ENCODE data around the gene RBFOX1. TPM values are rescaled to one million over a fixed set of nuclear protein-coding genes. Genes with fewer than 3 reads are reported as not detected.

The RBFOX1 gene
- total and polyA plus RNA-seq, 2 donors (not counting 1 experiment from before 2014, with no cell fraction given) = not detected

- Histone ChIP-seq H3K9ac (ENCODE audit: low read length) (no peak overlapping the region), H3K27me3 (replicated peaks in 1 of 4; ENCODE audit: control extremely low read depth in 1 of 4, control insufficient read depth in 3 of 4, insufficient read depth in 4 of 4, low read length in 3 of 4) (no peaks in the 10 kb centered on the region), H3K79me2 (ENCODE audit: control insufficient read depth, insufficient read depth, low read length) (no peaks in the 10 kb centered on the region), H3K36me3 (replicated peaks in 1 of 2; ENCODE audit: control extremely low read depth in 1 of 2, control insufficient read depth in 1 of 2, extremely low read depth in 1 of 2, insufficient read depth in 2 of 2, low read length in 1 of 2) (no peaks in the 10 kb centered on the region), H3K27ac (ENCODE audit: low read length in 2 of 2) (no peak overlapping the region), H3K4me3 (ENCODE audit: control extremely low read depth in 1 of 5, extremely low read depth in 1 of 5, insufficient read depth in 1 of 5, low read depth in 2 of 5, low read length in 4 of 5) (no peak overlapping the region), H3K4me2 (replicated peaks; ENCODE audit: low read depth, low read length, poor library complexity, severe bottlenecking) (no peak overlapping the region), H4K20me1 (ENCODE audit: control insufficient read depth, insufficient read depth, low read length, poor library complexity, severe bottlenecking) (no peaks in the 10 kb centered on the region), H2AFZ (ENCODE audit: insufficient read depth, low read depth, low read length, poor library complexity, severe bottlenecking) (no peak overlapping the region), H3K4me1 (ENCODE audit: control insufficient read depth in 2 of 2, insufficient read depth in 2 of 2, low read length in 2 of 2) (no peaks in the 10 kb centered on the region), H3K9me3 (ENCODE audit: control extremely low read depth in 1 of 3, control insufficient read depth in 2 of 3, insufficient read depth in 1 of 3, low read length in 2 of 3) (peaks cover 0 to 3% (median 0%) of the 10 kb centered on the region in 3 donors)
- no peak for TF ChIP-seq EZH2 (IDR thresholded peaks at IDR 0.05; ENCODE audit: borderline replicate concordance, insufficient read depth, low read depth, low read length, poor library complexity, severe bottlenecking)
- no peak for TF ChIP-seq CTCF (IDR thresholded peaks at IDR 0.05)
- ATAC-seq (ENCODE audit: low read depth) (no peak), DNase-seq (no peak)
- ChIA-PET POLR2A (no interaction called here), CTCF (no interaction called here)
- Mint-ChIP-seq H3K4me3 (no peak overlapping the region), H3K9me3 (ENCODE audit: insufficient read depth) (peaks cover 5% of the 10 kb centered on the region), H3K27me3 (no peaks in the 10 kb centered on the region), H3K4me1 (no peaks in the 10 kb centered on the region), H3K27ac (no peak overlapping the region)
- intact Hi-C loops (cut with micrococcal nuclease) = no loop called here
- WGBS (ENCODE audit: insufficient coverage) = 100% methylated on average over 2 of the region's 2 CpGs
These were observed 382.1 kb downstream of the RBFOX1 start for GRCh38 chr16:7714775-7715174.

GRCh38 chr16:7716660-7717550, 384.3 kb downstream of the RBFOX1 start:
- ChIA-PET POLR2A (no interaction called here), CTCF (no interaction called here)
- no peak overlapping the region for H3K4me3 Mint-ChIP-seq
- Histone ChIP-seq H4K20me1 (ENCODE audit: control insufficient read depth, insufficient read depth, low read length, poor library complexity, severe bottlenecking) (no peaks in the 10 kb centered on the region), H3K27ac (ENCODE audit: low read length in 2 of 2) (no peak overlapping the region), H3K9me3 (ENCODE audit: control extremely low read depth in 1 of 3, control insufficient read depth in 2 of 3, insufficient read depth in 1 of 3, low read length in 2 of 3) (peaks cover 0 to 3% (median 0%) of the 10 kb centered on the region in 3 donors), H3K9ac (ENCODE audit: low read length) (no peak overlapping the region), H3K4me2 (replicated peaks; ENCODE audit: low read depth, low read length, poor library complexity, severe bottlenecking) (no peak overlapping the region), H3K79me2 (ENCODE audit: control insufficient read depth, insufficient read depth, low read length) (no peaks in the 10 kb centered on the region), H3K4me1 (ENCODE audit: control insufficient read depth in 2 of 2, insufficient read depth in 2 of 2, low read length in 2 of 2) (no peaks in the 10 kb centered on the region), H3K27me3 (replicated peaks in 1 of 4; ENCODE audit: control extremely low read depth in 1 of 4, control insufficient read depth in 3 of 4, insufficient read depth in 4 of 4, low read length in 3 of 4) (no peaks in the 10 kb centered on the region), H2AFZ (ENCODE audit: insufficient read depth, low read depth, low read length, poor library complexity, severe bottlenecking) (no peak overlapping the region), H3K4me3 (ENCODE audit: control extremely low read depth in 1 of 5, extremely low read depth in 1 of 5, insufficient read depth in 1 of 5, low read depth in 2 of 5, low read length in 4 of 5) (no peak overlapping the region), H3K36me3 (replicated peaks in 1 of 2; ENCODE audit: control extremely low read depth in 1 of 2, control insufficient read depth in 1 of 2, extremely low read depth in 1 of 2, insufficient read depth in 2 of 2, low read length in 1 of 2) (no peaks in the 10 kb centered on the region)
- H3K4me1 Mint-ChIP-seq = no peaks in the 10 kb centered on the region
- intact Hi-C loops (cut with micrococcal nuclease) = no loop called here
- ATAC-seq (ENCODE audit: low read depth) (no peak), DNase-seq (no peak)
- H3K9me3 Mint-ChIP-seq (ENCODE audit: insufficient read depth) = peaks cover 4% of the 10 kb centered on the region
- H3K27ac Mint-ChIP-seq = no peak overlapping the region
- no peak for TF ChIP-seq EZH2 (IDR thresholded peaks at IDR 0.05; ENCODE audit: borderline replicate concordance, insufficient read depth, low read depth, low read length, poor library complexity, severe bottlenecking)
- TF ChIP-seq CTCF (IDR thresholded peaks at IDR 0.05) = no peak
- 71% methylated on average over 10 of the region's 18 CpGs for WGBS (ENCODE audit: insufficient coverage)
- no peaks in the 10 kb centered on the region for H3K27me3 Mint-ChIP-seq
